ENCODE data around the gene WASF1. TPM values are rescaled to one million over a fixed set of nuclear protein-coding genes. Genes with fewer than 3 reads are reported as not detected.

WASF1 gene
- total RNA-seq, 1 experiment from 2014 or later, result 15.3 TPM

DNA sequence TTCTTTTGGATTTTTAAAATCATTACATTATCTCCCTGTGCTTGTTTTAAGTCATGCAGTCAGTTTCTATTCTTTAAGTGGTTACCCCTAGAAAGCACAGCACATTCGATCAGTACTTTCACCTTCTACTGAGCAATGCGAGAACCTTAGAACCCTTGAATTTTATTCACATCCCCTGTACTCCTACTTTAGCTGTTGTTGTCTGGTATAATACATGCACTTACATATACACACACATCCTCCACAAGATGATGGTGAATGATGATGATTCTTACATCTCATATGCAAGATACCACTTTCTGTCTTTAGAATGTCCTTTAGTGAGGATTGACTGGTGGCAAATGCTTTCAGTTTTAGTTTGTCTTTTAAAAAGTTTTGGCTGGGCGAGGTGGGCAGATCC, 6.4 kb upstream of the WASF1 start:
- no peak for DNase-seq
- Histone ChIP-seq H3K4me3 (ENCODE audit: insufficient read depth, low read depth, low read length) (no peak overlapping the region), H3K27me3 (ENCODE audit: control insufficient read depth, insufficient read depth, low read length) (no peaks in the 10 kb centered on the region), H3K36me3 (replicated peaks; ENCODE audit: control insufficient read depth, insufficient read depth, low read length) (no peaks in the 10 kb centered on the region; the same call in 1 of the 2 replicates)

GRCh38 chr6:110183292-110183885, 3.9 kb upstream of the WASF1 start:
- no peak for DNase-seq
- H3K4me3 ChIP-seq (ENCODE audit: insufficient read depth, low read depth, low read length), result no peak overlapping the region
- no peaks in the 10 kb centered on the region; the same call in 1 of the 2 replicates for H3K36me3 ChIP-seq (replicated peaks; ENCODE audit: control insufficient read depth, insufficient read depth, low read length)

DNA sequence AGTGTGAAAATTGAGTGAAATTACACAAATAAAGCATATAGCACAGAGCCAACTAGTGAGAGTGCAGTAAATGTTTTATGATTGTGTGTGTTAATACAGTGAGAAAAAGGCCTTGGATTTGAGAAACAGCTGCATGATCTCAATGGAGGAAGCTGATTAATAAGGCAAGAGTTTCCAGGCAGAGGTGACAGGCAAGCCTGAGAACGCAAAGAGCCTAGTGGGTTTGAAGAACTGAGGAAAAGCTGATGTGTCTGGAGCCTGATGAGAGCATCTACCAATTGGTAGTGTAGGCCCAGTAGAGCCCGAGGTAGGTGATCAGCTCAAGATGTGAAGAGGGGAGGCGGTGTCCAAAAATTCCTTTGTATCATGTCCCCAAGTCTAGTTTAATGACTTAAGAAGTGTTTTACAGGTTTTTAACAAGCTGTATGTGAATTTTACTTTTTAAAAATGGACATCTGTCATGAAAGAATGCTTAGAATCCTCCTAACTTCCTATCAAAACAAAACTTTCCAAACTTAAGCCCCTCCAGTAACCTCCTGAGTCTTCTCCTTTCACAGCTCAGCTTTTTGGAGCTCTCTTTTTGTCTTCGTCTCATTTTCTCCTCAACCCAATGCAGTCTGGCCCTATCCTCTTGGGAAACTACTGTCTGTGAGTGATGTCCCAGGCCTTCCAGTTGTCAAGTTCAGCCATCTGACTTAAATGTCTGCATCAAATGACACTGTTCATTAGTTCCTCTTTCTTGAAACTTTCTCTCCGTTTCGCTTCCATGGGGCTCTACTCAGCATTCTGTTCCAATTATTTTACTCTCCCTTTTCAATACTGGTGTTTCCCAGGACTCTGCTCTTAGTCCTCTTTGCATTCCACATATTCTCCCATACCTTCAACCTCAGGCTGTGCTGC, 1.9 kb upstream of the WASF1 start:
- DNase-seq, result no peak
- Histone ChIP-seq H3K36me3 (replicated peaks; ENCODE audit: control insufficient read depth, insufficient read depth, low read length) (no peaks in the 10 kb centered on the region; the same call in 1 of the 2 replicates), H3K27me3 (ENCODE audit: control insufficient read depth, insufficient read depth, low read length) (no peaks in the 10 kb centered on the region), H3K4me3 (ENCODE audit: insufficient read depth, low read depth, low read length) (peak overlapping the region; percentile 89)

More at GRCh38 chr6:110183292-110183885, 3.9 kb upstream of the WASF1 start:
- no peaks in the 10 kb centered on the region for H3K27me3 ChIP-seq (ENCODE audit: control insufficient read depth, insufficient read depth, low read length)

DNA sequence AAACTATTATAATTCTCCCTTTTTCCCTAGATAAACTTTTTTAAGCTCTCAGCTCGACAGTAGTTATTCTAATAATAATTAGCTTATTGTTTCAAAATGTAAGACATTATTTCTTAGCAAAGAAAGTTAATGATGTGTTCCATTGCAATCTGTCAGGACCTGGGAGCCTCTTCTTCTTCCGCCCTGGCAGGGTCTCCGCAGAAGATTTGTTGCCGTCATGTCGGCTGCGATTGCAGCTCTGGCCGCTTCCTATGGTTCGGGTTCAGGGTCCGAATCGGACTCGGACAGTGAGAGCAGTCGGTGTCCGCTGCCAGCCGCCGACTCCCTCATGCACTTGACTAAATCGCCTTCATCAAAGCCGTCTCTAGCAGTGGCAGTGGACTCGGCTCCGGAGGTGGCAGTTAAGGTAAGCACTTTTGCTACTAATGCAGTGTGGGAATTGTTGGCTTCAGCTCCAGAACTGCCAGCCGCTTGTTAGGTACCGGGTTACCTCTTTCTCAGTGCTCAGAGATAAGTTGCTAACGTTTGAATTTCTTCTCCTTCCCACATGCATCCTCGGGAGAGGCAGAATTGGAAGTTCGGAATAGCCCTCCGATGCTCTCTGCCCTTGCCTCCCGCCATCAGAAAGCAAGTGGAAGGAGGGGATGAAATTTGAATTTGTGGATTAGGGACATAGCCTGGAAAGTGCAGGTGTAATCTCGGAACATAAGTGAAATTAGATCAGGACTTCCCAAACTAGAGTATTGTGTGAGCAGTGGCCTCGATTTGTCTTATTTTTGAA, 948 bp upstream of the WASF1 start, which contains the start of gene CDC40:
TSS of gene CDC40 (plus strand) at position 200 of the 781 bp plus-strand sequence. CDS start at position 218, 18 bp downstream.
- no peaks in the 10 kb centered on the region; the same call in 1 of the 2 replicates for H3K36me3 ChIP-seq (replicated peaks; ENCODE audit: control insufficient read depth, insufficient read depth, low read length)
- H3K27me3 ChIP-seq (ENCODE audit: control insufficient read depth, insufficient read depth, low read length), result no peaks in the 10 kb centered on the region
- peak within 1 kb of the TSS; percentile 91 for H3K4me3 ChIP-seq (ENCODE audit: insufficient read depth, low read depth, low read length)
- peak; percentile 61 for DNase-seq

DNA sequence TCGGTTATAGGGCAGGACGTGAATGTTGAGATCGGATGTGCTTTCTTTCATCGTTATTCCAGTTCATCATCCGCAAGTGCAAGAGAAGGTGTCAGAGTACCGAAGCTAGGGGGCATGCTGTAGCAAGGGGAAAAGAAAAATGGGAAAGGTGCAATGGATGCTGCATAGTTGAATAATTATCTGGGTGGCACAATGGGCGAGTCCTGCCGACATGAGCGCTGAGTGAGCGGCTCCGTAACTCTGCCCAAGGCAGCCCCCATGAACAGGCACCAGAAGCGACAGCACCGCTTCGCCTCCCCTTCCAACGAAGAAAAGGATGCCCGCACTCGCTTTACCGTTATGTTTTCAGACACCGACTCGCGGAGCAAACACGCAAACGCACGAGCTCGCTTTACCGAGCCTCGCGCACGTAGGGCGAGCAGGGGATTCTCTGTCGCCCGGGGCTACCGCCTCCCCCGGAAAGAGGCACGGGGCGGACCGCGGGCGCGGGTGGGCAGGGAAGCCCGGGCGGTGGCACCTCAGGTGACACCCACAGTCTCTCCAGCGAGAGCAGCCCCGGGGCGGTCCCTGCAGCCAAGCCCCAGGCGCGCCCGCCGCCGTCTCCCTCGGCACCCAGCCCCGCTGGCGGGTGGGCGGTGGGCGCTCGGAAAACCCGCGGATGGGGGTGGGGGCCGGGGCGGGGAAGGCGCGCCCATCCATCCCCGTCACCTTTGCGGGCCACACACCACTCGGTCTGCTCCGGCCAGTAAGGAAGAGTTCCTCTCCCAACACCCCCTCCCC, 654 bp downstream of the WASF1 start:
- DNase-seq, result peak; percentile 59
- Histone ChIP-seq H3K36me3 (replicated peaks; ENCODE audit: control insufficient read depth, insufficient read depth, low read length) (no peaks in the 10 kb centered on the region; the same call in 1 of the 2 replicates), H3K4me3 (ENCODE audit: insufficient read depth, low read depth, low read length) (peak overlapping the region; percentile 91), H3K27me3 (ENCODE audit: control insufficient read depth, insufficient read depth, low read length) (no peaks in the 10 kb centered on the region)

DNA sequence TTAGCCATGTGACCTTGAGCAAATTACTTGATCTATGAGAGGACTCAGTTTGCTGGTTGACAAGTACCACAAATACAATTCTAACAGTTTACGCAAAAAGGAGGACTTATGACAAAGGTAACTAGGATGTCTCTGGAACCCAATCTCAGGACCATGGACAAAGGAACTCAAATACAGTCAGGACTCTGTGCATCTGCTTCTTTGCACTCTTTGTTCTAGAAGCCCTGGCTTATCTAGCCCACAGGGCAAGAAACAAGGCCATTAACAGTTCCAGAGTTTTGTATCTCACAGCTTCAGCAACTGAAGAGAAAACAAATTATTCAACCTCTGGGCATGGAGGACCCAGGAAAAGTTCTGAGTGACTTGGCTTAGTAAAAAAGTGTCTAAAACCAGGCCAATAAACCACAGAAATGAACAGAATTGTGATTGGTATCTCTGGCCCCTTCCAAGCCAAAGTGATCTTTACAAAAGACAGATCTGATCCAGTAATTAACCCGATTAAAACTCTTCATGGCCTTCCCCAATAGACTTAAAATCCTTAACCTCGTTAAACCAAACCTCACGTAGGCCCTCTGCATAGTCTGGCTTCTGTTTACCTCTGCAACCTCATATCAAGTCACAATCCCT, 5.9 kb downstream of the WASF1 start:
- Histone ChIP-seq H3K36me3 (replicated peaks; ENCODE audit: control insufficient read depth, insufficient read depth, low read length) (no peaks in the 10 kb centered on the region), H3K4me3 (ENCODE audit: insufficient read depth, low read depth, low read length) (no peak overlapping the region), H3K27me3 (ENCODE audit: control insufficient read depth, insufficient read depth, low read length) (no peaks in the 10 kb centered on the region)
- no peak for DNase-seq

DNA sequence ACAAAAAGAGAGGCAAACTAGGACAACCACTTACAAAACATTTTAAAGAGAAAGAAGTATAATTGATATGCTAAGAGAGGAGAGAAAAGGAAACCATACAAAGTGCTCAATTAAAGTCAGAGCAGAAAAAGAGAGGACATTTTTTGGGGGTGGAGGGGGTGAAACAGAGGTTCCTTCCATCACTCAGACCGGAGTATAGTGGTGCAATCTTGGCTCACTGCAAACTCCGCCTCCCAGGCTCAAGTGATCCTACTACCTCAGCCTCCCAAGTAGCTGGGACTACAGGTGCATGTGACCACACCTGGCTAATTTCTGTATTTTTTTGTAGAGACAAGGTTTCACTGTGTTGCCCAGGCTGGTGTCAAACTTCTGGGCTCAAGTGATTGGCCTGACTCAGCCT, 9.4 kb downstream of the WASF1 start:
- H3K36me3 ChIP-seq (replicated peaks; ENCODE audit: control insufficient read depth, insufficient read depth, low read length), result no peaks in the 10 kb centered on the region
- no peak overlapping the region for H3K4me3 ChIP-seq (ENCODE audit: insufficient read depth, low read depth, low read length)
- DNase-seq, result no peak
- H3K27me3 ChIP-seq (ENCODE audit: control insufficient read depth, insufficient read depth, low read length), result no peaks in the 10 kb centered on the region

DNA sequence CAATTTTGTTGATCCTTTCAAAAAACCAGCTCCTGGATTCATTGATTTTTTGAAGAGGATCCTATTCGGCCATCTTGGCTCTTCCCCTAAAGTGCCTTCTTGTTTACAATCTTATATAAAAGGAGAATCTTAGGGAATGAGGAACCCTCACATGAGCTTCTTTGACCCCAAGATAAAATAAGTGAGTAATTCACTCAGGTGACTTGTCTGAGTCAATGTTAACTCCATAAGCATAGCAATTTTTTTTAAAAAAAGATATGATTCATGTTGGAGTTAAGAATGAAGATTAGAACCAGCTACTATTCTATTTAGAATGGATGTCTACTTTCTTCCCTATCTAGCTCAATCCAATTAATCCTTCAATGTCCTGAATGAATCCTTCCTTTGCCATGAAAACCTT, 21.0 kb downstream of the WASF1 start:
- H3K36me3 ChIP-seq (replicated peaks; ENCODE audit: control insufficient read depth, insufficient read depth, low read length), result no peaks in the 10 kb centered on the region
- DNase-seq, result no peak
- H3K27me3 ChIP-seq (ENCODE audit: control insufficient read depth, insufficient read depth, low read length), result no peaks in the 10 kb centered on the region
- H3K4me3 ChIP-seq (ENCODE audit: insufficient read depth, low read depth, low read length), result no peak overlapping the region

DNA sequence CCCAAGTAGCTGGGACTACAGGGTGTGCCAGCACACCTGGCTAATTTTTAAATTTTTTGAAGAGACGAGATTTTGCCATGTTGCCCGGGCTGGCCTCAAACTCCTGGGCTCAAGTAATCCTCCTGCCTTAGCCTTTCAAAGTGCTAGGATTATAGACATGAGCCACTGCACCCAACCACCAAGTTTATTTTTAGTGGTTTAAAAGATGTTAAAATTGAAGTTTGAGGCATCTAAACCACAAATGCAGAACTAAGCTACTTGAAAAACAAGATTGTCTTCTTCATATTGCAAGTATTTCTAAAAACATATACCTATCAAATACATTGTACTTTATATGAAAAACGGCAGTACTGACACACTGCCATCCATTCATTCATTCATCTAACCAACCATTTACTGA, 31.6 kb downstream of the WASF1 start:
- no peak for DNase-seq
- Histone ChIP-seq H3K27me3 (ENCODE audit: control insufficient read depth, insufficient read depth, low read length) (no peaks in the 10 kb centered on the region), H3K4me3 (ENCODE audit: insufficient read depth, low read depth, low read length) (no peak overlapping the region), H3K36me3 (replicated peaks; ENCODE audit: control insufficient read depth, insufficient read depth, low read length) (no peaks in the 10 kb centered on the region)

DNA sequence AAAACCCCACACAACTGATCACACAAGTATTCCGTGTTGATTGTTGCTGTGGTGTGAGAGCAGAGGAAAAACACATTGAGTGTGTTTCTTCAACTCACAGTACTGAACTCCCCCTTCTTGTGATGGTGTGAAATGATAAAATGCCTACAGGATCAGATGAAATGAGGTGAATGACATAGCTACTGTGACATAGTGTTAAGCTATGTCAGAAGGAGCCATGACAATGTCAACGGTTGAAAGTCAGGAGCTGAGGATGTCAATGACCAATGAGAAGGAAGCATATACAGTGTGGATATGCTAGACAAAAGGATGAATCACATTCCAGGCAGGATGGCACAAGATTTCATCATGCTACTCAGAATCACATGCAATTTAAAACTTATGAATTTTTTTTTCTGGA, 38.8 kb downstream of the WASF1 start:
- Histone ChIP-seq H3K36me3 (replicated peaks; ENCODE audit: control insufficient read depth, insufficient read depth, low read length) (peaks cover 2% of the 10 kb centered on the region), H3K27me3 (ENCODE audit: control insufficient read depth, insufficient read depth, low read length) (no peaks in the 10 kb centered on the region), H3K4me3 (ENCODE audit: insufficient read depth, low read depth, low read length) (no peak overlapping the region)
- no peak for DNase-seq

DNA sequence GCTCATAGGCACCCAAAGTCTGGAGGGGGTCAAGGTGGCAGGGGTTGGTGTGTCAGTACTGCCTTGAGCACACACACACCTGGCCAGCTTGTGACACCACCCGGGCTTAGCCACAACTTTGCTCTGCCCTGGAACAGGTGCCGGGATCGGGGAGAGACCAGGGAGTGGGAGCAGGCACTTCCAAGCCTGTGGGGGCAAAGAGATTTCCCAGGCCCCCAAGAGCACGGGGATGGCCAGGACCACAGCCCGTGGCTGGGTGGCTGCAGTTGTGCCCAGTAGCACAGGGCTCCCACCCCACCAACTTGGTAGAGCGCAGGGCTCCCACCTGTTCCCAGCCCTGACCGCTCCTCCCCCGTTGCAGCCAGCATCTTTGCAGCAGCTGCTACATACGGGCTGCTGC, 40.4 kb downstream of the WASF1 start:
- Histone ChIP-seq H3K4me3 (ENCODE audit: insufficient read depth, low read depth, low read length) (no peak overlapping the region), H3K36me3 (replicated peaks; ENCODE audit: control insufficient read depth, insufficient read depth, low read length) (peaks cover 2% of the 10 kb centered on the region), H3K27me3 (ENCODE audit: control insufficient read depth, insufficient read depth, low read length) (no peaks in the 10 kb centered on the region)
- no peak for DNase-seq

DNA sequence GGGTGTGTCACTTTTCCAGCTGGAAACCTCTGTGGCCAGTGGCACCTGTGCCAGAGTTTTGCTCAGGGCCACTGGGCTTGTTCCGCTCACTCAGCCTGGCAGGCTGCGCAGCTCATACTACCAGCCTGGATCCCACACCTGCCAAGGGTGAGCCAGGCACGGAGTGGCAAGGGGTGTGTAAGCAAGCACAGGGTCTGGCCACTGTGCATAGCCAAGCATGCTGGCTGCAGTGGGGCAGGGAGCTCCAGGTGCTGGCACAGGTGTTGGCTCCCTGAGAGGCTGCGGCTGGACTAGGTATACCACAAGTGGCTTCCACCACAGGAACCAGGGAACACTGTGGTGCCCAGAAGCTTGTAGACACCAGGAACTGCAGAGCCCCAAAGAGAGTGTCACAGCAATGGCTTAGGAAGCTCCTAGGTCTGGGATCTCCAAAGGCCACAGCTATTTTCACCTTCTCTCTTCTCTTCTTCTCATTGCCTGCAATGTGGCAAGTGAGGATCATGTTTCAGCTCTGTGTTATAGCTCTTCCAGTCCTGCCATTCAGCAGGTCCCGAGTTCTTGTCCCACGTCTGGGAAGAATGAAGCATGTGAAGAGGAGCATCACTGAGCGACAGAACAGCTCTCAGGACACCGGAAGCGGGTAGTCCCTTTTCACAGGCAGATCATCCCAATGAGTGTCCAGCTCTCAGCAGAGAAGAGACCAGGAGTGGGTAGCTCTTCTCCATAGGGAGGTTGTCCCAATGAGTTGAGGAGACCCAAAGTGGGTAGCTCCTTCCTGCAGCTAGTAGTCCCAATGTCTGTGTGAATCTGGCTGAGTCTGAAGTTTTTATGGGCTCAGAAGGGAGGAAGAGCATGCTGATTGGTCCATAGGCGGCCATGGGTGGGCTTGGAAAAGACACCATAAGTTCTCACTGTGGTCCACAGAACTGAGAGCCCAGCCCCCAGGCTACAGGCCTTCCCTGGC, 41.3 kb downstream of the WASF1 start:
- no peak overlapping the region for H3K4me3 ChIP-seq (ENCODE audit: insufficient read depth, low read depth, low read length)
- H3K27me3 ChIP-seq (ENCODE audit: control insufficient read depth, insufficient read depth, low read length), result no peaks in the 10 kb centered on the region
- no peak for DNase-seq
- H3K36me3 ChIP-seq (replicated peaks; ENCODE audit: control insufficient read depth, insufficient read depth, low read length), result peaks cover 2% of the 10 kb centered on the region

DNA sequence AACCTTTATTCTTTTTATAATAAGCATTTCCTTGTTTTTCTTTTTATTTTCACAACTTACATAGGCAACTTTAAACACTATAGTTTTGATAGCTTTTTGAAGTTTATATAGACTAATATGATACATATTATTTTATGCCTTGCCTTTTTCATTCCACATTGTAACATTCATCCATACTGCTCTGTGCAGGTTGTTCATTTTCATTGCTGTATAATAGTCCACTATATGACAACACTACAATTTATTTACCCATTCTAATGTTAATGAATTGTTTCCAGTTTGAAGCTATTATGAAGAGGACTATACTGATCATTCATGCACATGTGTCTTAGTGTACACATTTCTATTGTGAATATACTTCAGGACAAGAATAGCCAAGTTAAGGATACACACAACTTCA, 49.1 kb downstream of the WASF1 start:
- no peak for DNase-seq

More for the DNA sequence above, 49.1 kb downstream of the WASF1 start:
- Histone ChIP-seq H3K4me3 (ENCODE audit: insufficient read depth, low read depth, low read length) (no peak overlapping the region), H3K36me3 (replicated peaks; ENCODE audit: control insufficient read depth, insufficient read depth, low read length) (no peaks in the 10 kb centered on the region), H3K27me3 (ENCODE audit: control insufficient read depth, insufficient read depth, low read length) (no peaks in the 10 kb centered on the region)
